NT2/D1 (cell line): Measurements from ENCODE around the gene KIF13A.

Source experiments
- DNase-seq: peaks from one replicate; pipeline ENCODE4 v3.0.0-alpha.2; 2011; ENCODE audit warnings: low read depth, low spot score
- H3K27me3 ChIP-seq: 2 replicates; pipeline ENCODE4 v1.6.0; 2011; ENCODE audit warnings: mild to moderate bottlenecking; ENCODE audit not compliant: insufficient read length, insufficient read depth
- H3K36me3 ChIP-seq: 2 replicates; pipeline ENCODE4 v1.6.1; 2011; ENCODE audit warnings: mild to moderate bottlenecking, low read length, mixed read lengths; ENCODE audit not compliant: insufficient read depth, insufficient read length
- H3K4me1 ChIP-seq: 2 replicates; pipeline ENCODE4 v1.5.1; 2011; ENCODE audit not compliant: insufficient read depth, insufficient read length
- H3K4me3 ChIP-seq: 2 replicates; pipeline ENCODE4 v1.5.1; 2011; ENCODE audit warnings: low read depth; ENCODE audit not compliant: insufficient read length
- H3K9ac ChIP-seq: 2 replicates; pipeline ENCODE4 v1.6.0; 2011; ENCODE audit warnings: low read depth; ENCODE audit not compliant: insufficient read length
- H3K9me3 ChIP-seq: 2 replicates; pipeline ENCODE4 v1.5.1; 2011; ENCODE audit warnings: mild to moderate bottlenecking, low read length; ENCODE audit not compliant: insufficient read depth
- SUZ12 ChIP-seq: IDR thresholded peaks from 2 replicates; pipeline ENCODE4 v1.6.1; 2011; ENCODE audit not compliant: insufficient read length, insufficient read depth; ENCODE audit errors: extremely low read depth
- YY1 ChIP-seq: IDR thresholded peaks from 2 replicates; pipeline ENCODE4 v1.6.1; 2011; ENCODE audit not compliant: insufficient read length, insufficient read depth
- ZNF274 ChIP-seq: IDR thresholded peaks from 2 replicates; pipeline ENCODE4 v1.6.1; 2011; ENCODE audit warnings: mild to moderate bottlenecking, low read depth, low read length

KIF13A gene

GRCh38 chr6:17790489-17790888 lies 196.9 kb downstream of the KIF13A start:
- no peak for DNase-seq
- no peak overlapping the region for H3K4me3 ChIP-seq
- H3K27me3 ChIP-seq, result no peaks in the 10 kb centered on the region
- TF ChIP-seq YY1 (no peak), SUZ12 (no peak), ZNF274 (no peak)
- H3K9me3 ChIP-seq, result no peaks in the 10 kb centered on the region
- peaks cover 27% of the 10 kb centered on the region for H3K36me3 ChIP-seq
- no peaks in the 10 kb centered on the region for H3K4me1 ChIP-seq
- H3K9ac ChIP-seq, result no peak overlapping the region

GRCh38 chr6:17785094-17785787 lies 202.2 kb downstream of the KIF13A start:
- Histone ChIP-seq H3K36me3 (peaks cover 40% of the 10 kb centered on the region), H3K4me3 (no peak overlapping the region), H3K4me1 (peaks cover 2% of the 10 kb centered on the region), H3K9ac (no peak overlapping the region), H3K27me3 (no peaks in the 10 kb centered on the region), H3K9me3 (no peaks in the 10 kb centered on the region)
- TF ChIP-seq SUZ12, result no peak
- TF ChIP-seq ZNF274, result no peak
- TF ChIP-seq YY1, result no peak
- DNase-seq, result no peak

- H3K27me3 ChIP-seq, result no peaks in the 10 kb centered on the region
- H3K9ac ChIP-seq, result no peak overlapping the region
- TF ChIP-seq ZNF274 (no peak), SUZ12 (no peak), YY1 (no peak)
- DNase-seq, result no peak
- no peaks in the 10 kb centered on the region for H3K9me3 ChIP-seq
- H3K4me3 ChIP-seq, result no peak overlapping the region
- H3K36me3 ChIP-seq, result peaks cover 46% of the 10 kb centered on the region
- H3K4me1 ChIP-seq, result peaks cover 2% of the 10 kb centered on the region
Measured at GRCh38 chr6:17780061-17780460, 207.4 kb downstream of the KIF13A start.

- H3K36me3 ChIP-seq, result peaks cover 45% of the 10 kb centered on the region
- no peaks in the 10 kb centered on the region for H3K9me3 ChIP-seq
- TF ChIP-seq ZNF274 (no peak), SUZ12 (no peak), YY1 (no peak)
- H3K27me3 ChIP-seq, result no peaks in the 10 kb centered on the region
- DNase-seq, result no peak
- H3K4me3 ChIP-seq, result no peak overlapping the region
- H3K4me1 ChIP-seq, result no peaks in the 10 kb centered on the region
- no peak overlapping the region for H3K9ac ChIP-seq
Measured at GRCh38 chr6:17771609-17772008, 215.8 kb downstream of the KIF13A start.

- TF ChIP-seq SUZ12, result no peak
- TF ChIP-seq ZNF274, result no peak
- no peak for TF ChIP-seq YY1
- peaks cover 50% of the 10 kb centered on the region for H3K36me3 ChIP-seq
Measured at GRCh38 chr6:17768881-17769280, 218.6 kb downstream of the KIF13A start.

GRCh38 chr6:17768388-17768787 lies 219.0 kb downstream of the KIF13A start:
- no peak for DNase-seq
- H3K36me3 ChIP-seq, result peaks cover 52% of the 10 kb centered on the region
- no peak for TF ChIP-seq YY1
- TF ChIP-seq SUZ12, result no peak
- TF ChIP-seq ZNF274, result no peak

More at GRCh38 chr6:17768881-17769280, 218.6 kb downstream of the KIF13A start:
- Histone ChIP-seq H3K4me1 (no peaks in the 10 kb centered on the region), H3K9me3 (no peaks in the 10 kb centered on the region), H3K4me3 (no peak overlapping the region), H3K27me3 (no peaks in the 10 kb centered on the region), H3K9ac (no peak overlapping the region)
- no peak for DNase-seq

GRCh38 chr6:17762651-17763050 lies 224.8 kb downstream of the KIF13A start:
- no peaks in the 10 kb centered on the region for H3K27me3 ChIP-seq
- TF ChIP-seq SUZ12, result no peak
- no peak for TF ChIP-seq YY1
- TF ChIP-seq ZNF274, result no peak
- H3K36me3 ChIP-seq, result peaks cover 23% of the 10 kb centered on the region
- DNase-seq, result no peak
- H3K9ac ChIP-seq, result no peak overlapping the region
- H3K4me3 ChIP-seq, result no peak overlapping the region
- H3K9me3 ChIP-seq, result no peaks in the 10 kb centered on the region
- H3K4me1 ChIP-seq, result peaks cover 2% of the 10 kb centered on the region

More at GRCh38 chr6:17768388-17768787, 219.0 kb downstream of the KIF13A start:
- Histone ChIP-seq H3K27me3 (no peaks in the 10 kb centered on the region), H3K4me1 (no peaks in the 10 kb centered on the region), H3K9ac (no peak overlapping the region), H3K9me3 (no peaks in the 10 kb centered on the region), H3K4me3 (no peak overlapping the region)
